ENCODE data around the gene LIPE. TPM values are rescaled to one million over a fixed set of nuclear protein-coding genes. Genes with fewer than 3 reads are reported as not detected.

The LIPE gene
- total and polyA plus RNA-seq, 2 experiments from 2014 or later, result 5.8 to 10.9 TPM

DNA sequence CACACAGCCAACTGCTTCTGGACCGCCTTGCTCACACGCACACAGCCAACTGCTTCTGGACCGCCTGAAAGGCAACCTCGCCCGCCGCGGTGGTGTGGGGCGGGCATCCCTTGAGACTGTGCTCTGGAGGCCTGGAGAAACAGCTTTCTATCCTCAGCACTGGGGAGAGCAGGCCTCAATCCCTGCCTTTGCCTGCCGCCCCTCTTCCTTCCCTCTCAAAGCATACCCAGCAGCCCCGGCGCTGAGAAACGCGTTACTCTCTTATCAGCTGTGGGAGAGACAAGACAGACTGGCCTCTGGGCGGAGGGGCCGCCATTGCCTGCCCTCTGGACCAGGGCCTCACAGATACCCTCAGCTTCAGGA is 2.9 kb downstream of the LIPE start (continued):
- TF ChIP-seq, protein P1, sequence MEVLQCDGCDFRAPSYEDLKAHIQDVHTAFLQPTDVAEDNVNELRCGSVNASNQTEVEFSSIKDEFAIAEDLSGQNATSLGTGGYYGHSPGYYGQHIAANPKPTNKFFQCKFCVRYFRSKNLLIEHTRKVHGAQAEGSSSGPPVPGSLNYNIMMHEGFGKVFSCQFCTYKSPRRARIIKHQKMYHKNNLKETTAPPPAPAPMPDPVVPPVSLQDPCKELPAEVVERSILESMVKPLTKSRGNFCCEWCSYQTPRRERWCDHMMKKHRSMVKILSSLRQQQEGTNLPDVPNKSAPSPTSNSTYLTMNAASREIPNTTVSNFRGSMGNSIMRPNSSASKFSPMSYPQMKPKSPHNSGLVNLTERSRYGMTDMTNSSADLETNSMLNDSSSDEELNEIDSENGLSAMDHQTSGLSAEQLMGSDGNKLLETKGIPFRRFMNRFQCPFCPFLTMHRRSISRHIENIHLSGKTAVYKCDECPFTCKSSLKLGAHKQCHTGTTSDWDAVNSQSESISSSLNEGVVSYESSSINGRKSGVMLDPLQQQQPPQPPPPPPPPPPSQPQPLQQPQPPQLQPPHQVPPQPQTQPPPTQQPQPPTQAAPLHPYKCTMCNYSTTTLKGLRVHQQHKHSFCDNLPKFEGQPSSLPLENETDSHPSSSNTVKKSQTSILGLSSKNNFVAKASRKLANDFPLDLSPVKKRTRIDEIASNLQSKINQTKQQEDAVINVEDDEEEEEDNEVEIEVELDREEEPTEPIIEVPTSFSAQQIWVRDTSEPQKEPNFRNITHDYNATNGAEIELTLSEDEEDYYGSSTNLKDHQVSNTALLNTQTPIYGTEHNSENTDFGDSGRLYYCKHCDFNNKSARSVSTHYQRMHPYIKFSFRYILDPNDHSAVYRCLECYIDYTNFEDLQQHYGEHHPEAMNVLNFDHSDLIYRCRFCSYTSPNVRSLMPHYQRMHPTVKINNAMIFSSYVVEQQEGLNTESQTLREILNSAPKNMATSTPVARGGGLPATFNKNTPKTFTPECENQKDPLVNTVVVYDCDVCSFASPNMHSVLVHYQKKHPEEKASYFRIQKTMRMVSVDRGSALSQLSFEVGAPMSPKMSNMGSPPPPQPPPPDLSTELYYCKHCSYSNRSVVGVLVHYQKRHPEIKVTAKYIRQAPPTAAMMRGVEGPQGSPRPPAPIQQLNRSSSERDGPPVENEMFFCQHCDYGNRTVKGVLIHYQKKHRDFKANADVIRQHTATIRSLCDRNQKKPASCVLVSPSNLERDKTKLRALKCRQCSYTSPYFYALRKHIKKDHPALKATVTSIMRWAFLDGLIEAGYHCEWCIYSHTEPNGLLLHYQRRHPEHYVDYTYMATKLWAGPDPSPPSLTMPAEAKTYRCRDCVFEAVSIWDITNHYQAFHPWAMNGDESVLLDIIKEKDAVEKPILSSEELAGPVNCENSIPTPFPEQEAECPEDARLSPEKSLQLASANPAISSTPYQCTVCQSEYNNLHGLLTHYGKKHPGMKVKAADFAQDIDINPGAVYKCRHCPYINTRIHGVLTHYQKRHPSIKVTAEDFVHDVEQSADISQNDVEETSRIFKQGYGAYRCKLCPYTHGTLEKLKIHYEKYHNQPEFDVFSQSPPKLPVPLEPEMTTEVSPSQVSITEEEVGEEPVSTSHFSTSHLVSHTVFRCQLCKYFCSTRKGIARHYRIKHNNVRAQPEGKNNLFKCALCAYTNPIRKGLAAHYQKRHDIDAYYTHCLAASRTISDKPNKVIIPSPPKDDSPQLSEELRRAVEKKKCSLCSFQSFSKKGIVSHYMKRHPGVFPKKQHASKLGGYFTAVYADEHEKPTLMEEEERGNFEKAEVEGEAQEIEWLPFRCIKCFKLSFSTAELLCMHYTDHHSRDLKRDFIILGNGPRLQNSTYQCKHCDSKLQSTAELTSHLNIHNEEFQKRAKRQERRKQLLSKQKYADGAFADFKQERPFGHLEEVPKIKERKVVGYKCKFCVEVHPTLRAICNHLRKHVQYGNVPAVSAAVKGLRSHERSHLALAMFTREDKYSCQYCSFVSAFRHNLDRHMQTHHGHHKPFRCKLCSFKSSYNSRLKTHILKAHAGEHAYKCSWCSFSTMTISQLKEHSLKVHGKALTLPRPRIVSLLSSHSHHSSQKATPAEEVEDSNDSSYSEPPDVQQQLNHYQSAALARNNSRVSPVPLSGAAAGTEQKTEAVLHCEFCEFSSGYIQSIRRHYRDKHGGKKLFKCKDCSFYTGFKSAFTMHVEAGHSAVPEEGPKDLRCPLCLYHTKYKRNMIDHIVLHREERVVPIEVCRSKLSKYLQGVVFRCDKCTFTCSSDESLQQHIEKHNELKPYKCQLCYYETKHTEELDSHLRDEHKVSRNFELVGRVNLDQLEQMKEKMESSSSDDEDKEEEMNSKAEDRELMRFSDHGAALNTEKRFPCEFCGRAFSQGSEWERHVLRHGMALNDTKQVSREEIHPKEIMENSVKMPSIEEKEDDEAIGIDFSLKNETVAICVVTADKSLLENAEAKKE (CRISPR knock-in tag; IDR thresholded peaks at IDR 0.05), result no peak
- TF ChIP-seq JUNB (IDR thresholded peaks at IDR 0.05; ENCODE audit: unreplicated experiment), result no peak
- no peak for TF ChIP-seq EZH2 (IDR thresholded peaks at IDR 0.05; ENCODE audit: low read depth, unreplicated experiment)
- TF ChIP-seq STAT1 (IDR thresholded peaks at IDR 0.05; ENCODE audit: unreplicated experiment), result no peak
- TF ChIP-seq, protein P2, sequence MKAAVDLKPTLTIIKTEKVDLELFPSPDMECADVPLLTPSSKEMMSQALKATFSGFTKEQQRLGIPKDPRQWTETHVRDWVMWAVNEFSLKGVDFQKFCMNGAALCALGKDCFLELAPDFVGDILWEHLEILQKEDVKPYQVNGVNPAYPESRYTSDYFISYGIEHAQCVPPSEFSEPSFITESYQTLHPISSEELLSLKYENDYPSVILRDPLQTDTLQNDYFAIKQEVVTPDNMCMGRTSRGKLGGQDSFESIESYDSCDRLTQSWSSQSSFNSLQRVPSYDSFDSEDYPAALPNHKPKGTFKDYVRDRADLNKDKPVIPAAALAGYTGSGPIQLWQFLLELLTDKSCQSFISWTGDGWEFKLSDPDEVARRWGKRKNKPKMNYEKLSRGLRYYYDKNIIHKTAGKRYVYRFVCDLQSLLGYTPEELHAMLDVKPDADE (IDR thresholded peaks at IDR 0.05), result no peak
- TF ChIP-seq ZNF331 (CRISPR knock-in tag; IDR thresholded peaks at IDR 0.05; ENCODE audit: low read depth), result no peak
- TF ChIP-seq, protein P3, sequence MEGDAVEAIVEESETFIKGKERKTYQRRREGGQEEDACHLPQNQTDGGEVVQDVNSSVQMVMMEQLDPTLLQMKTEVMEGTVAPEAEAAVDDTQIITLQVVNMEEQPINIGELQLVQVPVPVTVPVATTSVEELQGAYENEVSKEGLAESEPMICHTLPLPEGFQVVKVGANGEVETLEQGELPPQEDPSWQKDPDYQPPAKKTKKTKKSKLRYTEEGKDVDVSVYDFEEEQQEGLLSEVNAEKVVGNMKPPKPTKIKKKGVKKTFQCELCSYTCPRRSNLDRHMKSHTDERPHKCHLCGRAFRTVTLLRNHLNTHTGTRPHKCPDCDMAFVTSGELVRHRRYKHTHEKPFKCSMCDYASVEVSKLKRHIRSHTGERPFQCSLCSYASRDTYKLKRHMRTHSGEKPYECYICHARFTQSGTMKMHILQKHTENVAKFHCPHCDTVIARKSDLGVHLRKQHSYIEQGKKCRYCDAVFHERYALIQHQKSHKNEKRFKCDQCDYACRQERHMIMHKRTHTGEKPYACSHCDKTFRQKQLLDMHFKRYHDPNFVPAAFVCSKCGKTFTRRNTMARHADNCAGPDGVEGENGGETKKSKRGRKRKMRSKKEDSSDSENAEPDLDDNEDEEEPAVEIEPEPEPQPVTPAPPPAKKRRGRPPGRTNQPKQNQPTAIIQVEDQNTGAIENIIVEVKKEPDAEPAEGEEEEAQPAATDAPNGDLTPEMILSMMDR (conservative IDR thresholded peaks at IDR 0.05; ENCODE audit: low read depth in 2 of 2), result no peak
- TF ChIP-seq, protein P4, sequence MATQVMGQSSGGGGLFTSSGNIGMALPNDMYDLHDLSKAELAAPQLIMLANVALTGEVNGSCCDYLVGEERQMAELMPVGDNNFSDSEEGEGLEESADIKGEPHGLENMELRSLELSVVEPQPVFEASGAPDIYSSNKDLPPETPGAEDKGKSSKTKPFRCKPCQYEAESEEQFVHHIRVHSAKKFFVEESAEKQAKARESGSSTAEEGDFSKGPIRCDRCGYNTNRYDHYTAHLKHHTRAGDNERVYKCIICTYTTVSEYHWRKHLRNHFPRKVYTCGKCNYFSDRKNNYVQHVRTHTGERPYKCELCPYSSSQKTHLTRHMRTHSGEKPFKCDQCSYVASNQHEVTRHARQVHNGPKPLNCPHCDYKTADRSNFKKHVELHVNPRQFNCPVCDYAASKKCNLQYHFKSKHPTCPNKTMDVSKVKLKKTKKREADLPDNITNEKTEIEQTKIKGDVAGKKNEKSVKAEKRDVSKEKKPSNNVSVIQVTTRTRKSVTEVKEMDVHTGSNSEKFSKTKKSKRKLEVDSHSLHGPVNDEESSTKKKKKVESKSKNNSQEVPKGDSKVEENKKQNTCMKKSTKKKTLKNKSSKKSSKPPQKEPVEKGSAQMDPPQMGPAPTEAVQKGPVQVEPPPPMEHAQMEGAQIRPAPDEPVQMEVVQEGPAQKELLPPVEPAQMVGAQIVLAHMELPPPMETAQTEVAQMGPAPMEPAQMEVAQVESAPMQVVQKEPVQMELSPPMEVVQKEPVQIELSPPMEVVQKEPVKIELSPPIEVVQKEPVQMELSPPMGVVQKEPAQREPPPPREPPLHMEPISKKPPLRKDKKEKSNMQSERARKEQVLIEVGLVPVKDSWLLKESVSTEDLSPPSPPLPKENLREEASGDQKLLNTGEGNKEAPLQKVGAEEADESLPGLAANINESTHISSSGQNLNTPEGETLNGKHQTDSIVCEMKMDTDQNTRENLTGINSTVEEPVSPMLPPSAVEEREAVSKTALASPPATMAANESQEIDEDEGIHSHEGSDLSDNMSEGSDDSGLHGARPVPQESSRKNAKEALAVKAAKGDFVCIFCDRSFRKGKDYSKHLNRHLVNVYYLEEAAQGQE (IDR thresholded peaks at IDR 0.05; ENCODE audit: unreplicated experiment), result no peak

All from GM23338 (cell line).